HEK293 (cell line): ENCODE data around the gene ATP6V0C.

Experiments
- CTCF ChIP-seq: fragments of 450-650 bp; formaldehyde crosslinking; IDR thresholded peaks from 2 replicates; pipeline ENCODE4 v1.5.1; 2016; ENCODE audit warnings: missing biosample characterization, missing genetic modification characterization
- EGR2 ChIP-seq: fragments of 450-650 bp; formaldehyde crosslinking; IDR thresholded peaks from 2 replicates; pipeline ENCODE4 v1.5.1; 2016; ENCODE audit warnings: low read depth, missing biosample characterization, missing genetic modification characterization
- GLI4 ChIP-seq: fragments of 450-650 bp; formaldehyde crosslinking; IDR thresholded peaks from 2 replicates; pipeline ENCODE4 v1.5.1; 2016; ENCODE audit warnings: missing biosample characterization, missing genetic modification characterization
- PRDM6 ChIP-seq: fragments of 450-650 bp; formaldehyde crosslinking; IDR thresholded peaks from 2 replicates; pipeline ENCODE4 v1.5.1; 2017; ENCODE audit warnings: missing biosample characterization, missing genetic modification characterization
- REST ChIP-seq: fragments of 450-650 bp; formaldehyde crosslinking; IDR thresholded peaks from 2 replicates; pipeline ENCODE4 v1.5.1; 2016; ENCODE audit warnings: missing biosample characterization, missing genetic modification characterization
- SETDB1 ChIP-seq: IDR thresholded peaks from one replicate; pipeline ENCODE4 v1.6.1; 2017; ENCODE audit warnings: mild to moderate bottlenecking, low read length, moderate library complexity, mixed read lengths; ENCODE audit not compliant: insufficient read length
- SP7 ChIP-seq: fragments of 450-650 bp; formaldehyde crosslinking; IDR thresholded peaks from 2 replicates; pipeline ENCODE4 v1.5.1; 2016; ENCODE audit warnings: missing biosample characterization, missing genetic modification characterization
- YY2 ChIP-seq: fragments of 450-650 bp; formaldehyde crosslinking; IDR thresholded peaks from 2 replicates; pipeline ENCODE4 v1.5.1; 2016; ENCODE audit warnings: missing biosample characterization, missing genetic modification characterization
- ZBTB1 ChIP-seq: fragments of 450-650 bp; formaldehyde crosslinking; IDR thresholded peaks from 2 replicates; pipeline ENCODE4 v1.5.1; 2016; ENCODE audit warnings: missing biosample characterization, missing genetic modification characterization
- ZBTB21 ChIP-seq: fragments of 450-650 bp; formaldehyde crosslinking; IDR thresholded peaks from 2 replicates; pipeline ENCODE4 v1.5.1; 2017; ENCODE audit warnings: missing biosample characterization, missing genetic modification characterization
- ZEB2 ChIP-seq: fragments of 450-650 bp; formaldehyde crosslinking; IDR thresholded peaks from 2 replicates; pipeline ENCODE4 v1.5.1; 2016; ENCODE audit warnings: missing biosample characterization, missing genetic modification characterization
- ZNF239 ChIP-seq: fragments of 450-650 bp; formaldehyde crosslinking; IDR thresholded peaks from 2 replicates; pipeline ENCODE4 v1.5.1; 2016; ENCODE audit warnings: missing biosample characterization, missing genetic modification characterization
- ZNF24 ChIP-seq: fragments of 450-650 bp; formaldehyde crosslinking; IDR thresholded peaks from 2 replicates; pipeline ENCODE4 v1.5.1; 2016; ENCODE audit warnings: missing biosample characterization, missing genetic modification characterization
- ZNF274 ChIP-seq, 2 experiments: fragments of 200-500 bp in 1 of 2; fragments of 450-650 bp in 1 of 2; sonication (Bioruptor generic) in 1 of 2; formaldehyde crosslinking in 1 of 2; IDR thresholded peaks; 2 replicates each; pipeline versions ENCODE4 v1.5.1 to v1.6.1; 2014 to 2016; ENCODE audit warnings: borderline replicate concordance in 1 of 2, inconsistent platforms in 1 of 2, low read length in 1 of 2, missing biosample characterization in 1 of 2, missing genetic modification characterization in 1 of 2
- ZNF335 ChIP-seq: fragments of 450-650 bp; formaldehyde crosslinking; conservative IDR thresholded peaks from 2 replicates; pipeline ENCODE4 v1.5.1; 2016; ENCODE audit warnings: missing biosample characterization, missing genetic modification characterization
- ZNF473 ChIP-seq: fragments of 450-650 bp; formaldehyde crosslinking; IDR thresholded peaks from 2 replicates; pipeline ENCODE4 v1.5.1; 2017; ENCODE audit warnings: missing biosample characterization, missing genetic modification characterization
- ZNF544 ChIP-seq: fragments of 450-650 bp; formaldehyde crosslinking; IDR thresholded peaks from 2 replicates; pipeline ENCODE4 v1.5.0; 2017; ENCODE audit warnings: missing biosample characterization, missing genetic modification characterization
- ZNF600 ChIP-seq: fragments of 450-650 bp; formaldehyde crosslinking; IDR thresholded peaks from 2 replicates; pipeline ENCODE4 v1.5.1; 2016; ENCODE audit warnings: missing biosample characterization, missing genetic modification characterization
- ZNF626 ChIP-seq: fragments of 450-650 bp; sonication (Bioruptor Pico); formaldehyde crosslinking; IDR thresholded peaks from 2 replicates; pipeline ENCODE4 v1.5.1; 2018; ENCODE audit warnings: missing biosample characterization, missing genetic modification characterization, inconsistent platforms
- ZNF645 ChIP-seq: fragments of 450-650 bp; formaldehyde crosslinking; IDR thresholded peaks from 2 replicates; pipeline ENCODE4; 2016; ENCODE audit warnings: missing biosample characterization, missing genetic modification characterization
- ZXDB ChIP-seq: fragments of 450-650 bp; formaldehyde crosslinking; IDR thresholded peaks from 2 replicates; pipeline ENCODE4 v1.5.1; 2016; ENCODE audit warnings: missing biosample characterization, missing genetic modification characterization

The ATP6V0C gene

GRCh38 chr16:2511128-2511800, 2.5 kb upstream of the ATP6V0C start (continued):
- no peak for TF ChIP-seq REST (tag by site-specific recombination)
- no peak for TF ChIP-seq ZXDB (tag by site-specific recombination)
- no peak for TF ChIP-seq CTCF (tag by site-specific recombination)
- TF ChIP-seq ZNF645 (tag by site-specific recombination), result no peak
- 0 out of 2 replicates have a peak, but pooled peaks have one; percentile 26 for TF ChIP-seq ZNF335 (tag by site-specific recombination)
- no peak for TF ChIP-seq PRDM6
- TF ChIP-seq ZNF274 (IDR thresholded peaks at IDR 0.05; ENCODE audit: low read length), result no peak
- TF ChIP-seq ZNF274 (tag by site-specific recombination; IDR thresholded peaks at IDR 0.05; ENCODE audit: borderline replicate concordance), result no peak
- TF ChIP-seq ZNF24 (tag by site-specific recombination), result no peak
- 0 out of 2 replicates have a peak, but pooled peaks have one; percentile 13 for TF ChIP-seq ZNF600
- TF ChIP-seq ZEB2 (tag by site-specific recombination), result no peak
- TF ChIP-seq ZNF239 (tag by site-specific recombination), result no peak
- no peak for TF ChIP-seq ZNF473 (tag by site-specific recombination)
- peak; percentile 61 for TF ChIP-seq SP7 (tag by site-specific recombination)
- no peak for TF ChIP-seq ZNF544 (tag by site-specific recombination)
- TF ChIP-seq ZBTB21 (tag by site-specific recombination), result peak; percentile 75
- no peak for TF ChIP-seq SETDB1
- TF ChIP-seq EGR2, result 0 out of 2 replicates have a peak, but pooled peaks have one; percentile 12
- no peak for TF ChIP-seq GLI4 (tag by site-specific recombination)
- no peak for TF ChIP-seq YY2 (tag by site-specific recombination)
- no peak for TF ChIP-seq ZNF626
- TF ChIP-seq ZBTB1 (tag by site-specific recombination), result no peak
- TF ChIP-seq, all 188 proteins: peak for 18
